Astrocyte of the cerebellum (primary cell): ENCODE results near the gene C7orf57.
"Not testable (repeated sequence)": the region's sequence is repeated elsewhere in the genome, so short reads cannot be mapped to it uniquely, and the experiment has no call there.

ENCODE experiments used
- DNase-seq: peaks from one replicate; pipeline ENCODE4 v3.0.0-alpha.2; 2011; ENCODE audit warnings: low read depth
- H3K4me3 ChIP-seq: 2 replicates; pipeline ENCODE4 v1.5.1; 2011; ENCODE audit warnings: mild to moderate bottlenecking, low read depth, low read length, moderate library complexity
- in situ Hi-C: cut with HindIII; loops from 2 replicates; pipeline ENCODE4 v1.10.0; 2017; ENCODE audit warnings: low sequenced_read_pairs
- TF ChIP-seq, protein P1 (sequence below): IDR thresholded peaks from 2 replicates; pipeline ENCODE4 v1.5.1; 2012; ENCODE audit warnings: low read length, low read depth, moderate library complexity, mild to moderate bottlenecking; ENCODE audit errors: missing control alignments

The C7orf57 gene

GRCh38 chr7:47992446-47992845 lies 42.9 kb upstream of the C7orf57 start:
- in situ Hi-C loops = loop anchor here (25.0 kb wide), 1 partner anchor 120 kb away; no protein-coding TSS in a partner anchor
- TF ChIP-seq, protein P1, sequence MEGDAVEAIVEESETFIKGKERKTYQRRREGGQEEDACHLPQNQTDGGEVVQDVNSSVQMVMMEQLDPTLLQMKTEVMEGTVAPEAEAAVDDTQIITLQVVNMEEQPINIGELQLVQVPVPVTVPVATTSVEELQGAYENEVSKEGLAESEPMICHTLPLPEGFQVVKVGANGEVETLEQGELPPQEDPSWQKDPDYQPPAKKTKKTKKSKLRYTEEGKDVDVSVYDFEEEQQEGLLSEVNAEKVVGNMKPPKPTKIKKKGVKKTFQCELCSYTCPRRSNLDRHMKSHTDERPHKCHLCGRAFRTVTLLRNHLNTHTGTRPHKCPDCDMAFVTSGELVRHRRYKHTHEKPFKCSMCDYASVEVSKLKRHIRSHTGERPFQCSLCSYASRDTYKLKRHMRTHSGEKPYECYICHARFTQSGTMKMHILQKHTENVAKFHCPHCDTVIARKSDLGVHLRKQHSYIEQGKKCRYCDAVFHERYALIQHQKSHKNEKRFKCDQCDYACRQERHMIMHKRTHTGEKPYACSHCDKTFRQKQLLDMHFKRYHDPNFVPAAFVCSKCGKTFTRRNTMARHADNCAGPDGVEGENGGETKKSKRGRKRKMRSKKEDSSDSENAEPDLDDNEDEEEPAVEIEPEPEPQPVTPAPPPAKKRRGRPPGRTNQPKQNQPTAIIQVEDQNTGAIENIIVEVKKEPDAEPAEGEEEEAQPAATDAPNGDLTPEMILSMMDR = no peak

DNA sequence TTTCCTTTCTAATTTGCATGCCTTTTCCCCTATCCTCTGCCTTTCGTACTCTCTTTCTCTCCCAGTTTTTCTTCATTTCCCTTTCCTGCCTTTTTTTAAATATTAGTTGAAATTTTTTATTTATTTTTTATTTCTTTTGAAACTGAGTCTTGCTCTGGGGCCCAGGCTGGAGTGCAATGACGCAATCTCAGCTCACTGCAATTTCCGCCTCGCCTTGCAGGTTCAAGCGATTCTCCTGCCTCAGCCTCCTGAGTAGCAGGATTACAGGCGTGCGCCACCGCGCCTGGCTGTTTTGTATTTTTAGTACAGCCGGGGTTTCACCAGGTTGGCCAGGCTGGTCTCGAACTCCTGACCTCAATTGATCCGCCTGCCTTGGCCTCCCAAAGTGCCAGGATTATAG lies 35.9 kb upstream of the C7orf57 start:
- in situ Hi-C loops = loop anchor here (25.0 kb wide), 1 partner anchor 113 kb away; no protein-coding TSS in a partner anchor

More at GRCh38 chr7:47992446-47992845, 42.9 kb upstream of the C7orf57 start:
- no peak for DNase-seq
- no peak overlapping the region for H3K4me3 ChIP-seq

DNA sequence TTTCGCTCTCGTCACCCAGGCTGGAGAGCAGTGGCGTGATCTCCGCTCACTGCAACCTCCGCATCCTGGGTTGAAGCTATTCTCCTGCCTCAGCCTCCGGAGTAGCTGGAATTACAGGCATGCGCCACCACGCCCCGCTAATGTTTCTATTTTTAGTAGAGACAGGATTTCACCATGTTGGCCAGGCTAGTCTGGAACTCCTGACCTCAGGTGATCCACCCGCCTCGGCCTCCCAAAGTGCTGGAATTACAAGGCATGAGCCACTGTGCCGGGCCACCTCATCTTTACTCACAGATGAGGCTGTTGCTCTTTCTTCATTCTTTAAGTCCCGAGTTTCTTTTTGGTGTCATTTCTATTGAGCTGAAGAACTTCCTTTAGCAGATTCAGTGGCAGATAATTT lies 35.2 kb upstream of the C7orf57 start:
- in situ Hi-C loops, DNase-seq, H3K4me3 ChIP-seq: not testable (repeated sequence)

More for the DNA sequence above, 35.9 kb upstream of the C7orf57 start:
- no peak for DNase-seq
- TF ChIP-seq, protein P1 = no peak
- no peak overlapping the region for H3K4me3 ChIP-seq

GRCh38 chr7:48004032-48004431 lies 31.3 kb upstream of the C7orf57 start:
- no peak overlapping the region for H3K4me3 ChIP-seq
- TF ChIP-seq, protein P1 = no peak
- DNase-seq = no peak
- in situ Hi-C loops = no loop called here

- no peak for DNase-seq
- TF ChIP-seq, protein P1 = no peak
- no peak overlapping the region for H3K4me3 ChIP-seq
- in situ Hi-C loops = no loop called here
Measured at GRCh38 chr7:48004638-48005037, 30.7 kb upstream of the C7orf57 start.

DNA sequence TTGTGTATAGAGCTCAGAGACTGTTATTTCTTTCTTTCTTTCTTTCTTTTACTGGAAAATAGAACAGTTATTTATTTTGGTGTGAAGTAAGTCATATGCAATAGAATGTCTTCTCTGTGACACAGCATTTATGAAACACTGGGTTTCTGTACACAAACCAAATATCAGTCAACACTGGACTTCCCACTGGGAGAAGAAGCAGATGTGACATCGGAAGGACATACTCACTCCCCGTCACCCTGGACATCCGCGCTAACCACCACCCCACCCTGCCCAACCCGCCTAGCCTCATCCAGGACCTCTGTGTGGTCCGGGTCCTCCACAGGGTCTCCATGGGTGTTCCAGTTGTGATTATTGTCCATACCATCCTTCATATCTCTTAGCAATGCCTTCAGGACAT lies 28.5 kb upstream of the C7orf57 start:
- in situ Hi-C loops = no loop called here
- TF ChIP-seq, protein P1 = no peak
- no peak for DNase-seq
- no peak overlapping the region for H3K4me3 ChIP-seq

- H3K4me3 ChIP-seq = no peak overlapping the region
- in situ Hi-C loops = no loop called here
- TF ChIP-seq, protein P1 = no peak
- DNase-seq = no peak
Measured at GRCh38 chr7:48009257-48009656, 26.1 kb upstream of the C7orf57 start.
